Femur (tissue), 1 donor: ENCODE results near the gene DNM1.

ENCODE experiments used
- DNase-seq: peaks from one replicate; pipeline ENCODE4 v3.0.0-alpha.2; 2017

The DNM1 gene

GRCh38 chr9:128203024-128203706 is at the start of gene DNM1:
Gene DNM1 (plus strand): TSS chr9:128203379. CDS start chr9:128203471, 92 bp downstream.
- DNase-seq: peak; percentile 75

GRCh38 chr9:128153947-128154695 is 49.1 kb upstream of the DNM1 start:
- DNase-seq: no peak

DNA sequence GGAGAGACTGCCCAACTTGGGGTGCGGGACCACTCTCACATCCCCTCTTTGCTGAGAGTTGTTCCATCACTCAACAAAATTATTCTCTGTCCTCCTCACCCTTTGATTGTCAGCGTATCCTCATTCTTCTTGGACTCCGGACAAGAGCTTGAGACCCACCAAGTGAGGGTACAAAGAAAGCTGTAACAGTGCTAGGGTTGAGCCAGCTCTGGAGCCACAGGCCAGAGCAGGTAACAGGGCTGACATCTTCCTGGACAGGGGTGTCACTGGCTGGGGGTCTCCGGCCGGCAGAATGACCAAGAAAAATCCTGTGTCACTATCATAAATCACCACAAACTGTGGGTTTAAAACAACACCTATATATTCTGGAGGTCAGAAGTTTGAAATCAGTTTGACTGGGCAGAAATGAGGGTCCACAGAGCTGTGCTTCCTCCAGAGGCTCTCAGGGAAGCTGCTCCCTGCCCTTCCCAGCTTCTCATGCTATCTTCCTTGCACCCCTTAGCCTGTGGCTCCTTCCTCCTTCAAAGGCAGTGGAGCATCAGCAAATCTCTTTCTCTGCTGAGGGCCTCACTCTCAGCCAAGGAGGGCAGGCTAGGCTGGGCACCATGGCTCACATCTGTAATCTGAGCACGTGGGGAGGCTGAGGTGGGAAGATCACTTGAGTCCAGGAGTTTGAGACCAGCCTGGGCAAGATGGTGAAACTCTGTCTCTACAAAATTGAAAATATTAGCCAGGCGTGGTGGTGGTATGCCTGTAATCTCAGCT is 47.3 kb upstream of the DNM1 start:
- DNase-seq: no peak

- no peak for DNase-seq
Observed at GRCh38 chr9:128159522-128159783, 43.7 kb upstream of the DNM1 start.

DNA sequence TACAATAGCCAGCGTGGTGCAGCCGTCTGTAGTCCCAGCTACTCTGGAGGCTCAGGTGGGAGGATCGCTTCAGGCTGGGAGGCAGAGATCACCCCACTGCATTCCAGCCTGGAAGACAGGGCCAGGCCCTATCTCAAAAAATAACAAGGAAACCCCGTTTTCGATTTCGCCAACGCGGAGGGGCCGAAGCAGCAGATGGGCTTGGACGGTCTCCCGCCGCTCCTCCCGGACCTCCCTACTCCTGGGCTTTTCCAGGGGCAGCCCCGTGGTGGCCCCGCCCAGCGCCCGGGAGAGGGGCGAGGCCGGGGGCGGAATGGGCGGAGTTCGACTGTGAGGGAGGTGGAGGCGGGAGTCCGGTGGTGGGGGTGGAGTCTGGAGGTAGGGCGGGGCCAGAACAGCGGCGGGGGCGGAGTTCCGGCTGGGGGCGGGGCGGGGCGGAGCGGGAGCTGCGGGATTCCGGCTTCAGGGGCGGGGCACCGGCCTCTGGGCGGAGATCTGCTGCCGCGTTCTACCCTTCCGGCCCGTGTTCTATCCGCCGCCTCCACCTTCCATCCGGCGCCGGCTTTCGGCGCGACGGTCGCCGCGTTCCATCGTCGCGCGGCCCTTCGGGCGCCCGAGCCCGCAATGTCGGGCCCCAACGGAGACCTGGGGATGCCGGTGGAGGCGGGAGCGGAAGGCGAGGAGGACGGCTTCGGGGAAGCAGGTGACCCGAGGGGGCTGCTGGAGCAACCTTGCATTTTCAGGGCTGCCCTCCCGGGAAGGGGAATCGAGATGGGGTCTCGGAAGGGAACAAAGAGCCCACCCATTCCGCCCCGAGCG is 43.2 kb upstream of the DNM1 start, which contains the start of gene BBLN:
Gene BBLN (plus strand): TSS at position 482 of the 819 bp plus-strand sequence. CDS start 143 bp downstream, at position 625.
- DNase-seq: peak; percentile 98

GRCh38 chr9:128160603-128160987 is 42.6 kb upstream of the DNM1 start:
- no peak for DNase-seq

GRCh38 chr9:128161215-128161902 is 41.8 kb upstream of the DNM1 start:
- no peak for DNase-seq

DNA sequence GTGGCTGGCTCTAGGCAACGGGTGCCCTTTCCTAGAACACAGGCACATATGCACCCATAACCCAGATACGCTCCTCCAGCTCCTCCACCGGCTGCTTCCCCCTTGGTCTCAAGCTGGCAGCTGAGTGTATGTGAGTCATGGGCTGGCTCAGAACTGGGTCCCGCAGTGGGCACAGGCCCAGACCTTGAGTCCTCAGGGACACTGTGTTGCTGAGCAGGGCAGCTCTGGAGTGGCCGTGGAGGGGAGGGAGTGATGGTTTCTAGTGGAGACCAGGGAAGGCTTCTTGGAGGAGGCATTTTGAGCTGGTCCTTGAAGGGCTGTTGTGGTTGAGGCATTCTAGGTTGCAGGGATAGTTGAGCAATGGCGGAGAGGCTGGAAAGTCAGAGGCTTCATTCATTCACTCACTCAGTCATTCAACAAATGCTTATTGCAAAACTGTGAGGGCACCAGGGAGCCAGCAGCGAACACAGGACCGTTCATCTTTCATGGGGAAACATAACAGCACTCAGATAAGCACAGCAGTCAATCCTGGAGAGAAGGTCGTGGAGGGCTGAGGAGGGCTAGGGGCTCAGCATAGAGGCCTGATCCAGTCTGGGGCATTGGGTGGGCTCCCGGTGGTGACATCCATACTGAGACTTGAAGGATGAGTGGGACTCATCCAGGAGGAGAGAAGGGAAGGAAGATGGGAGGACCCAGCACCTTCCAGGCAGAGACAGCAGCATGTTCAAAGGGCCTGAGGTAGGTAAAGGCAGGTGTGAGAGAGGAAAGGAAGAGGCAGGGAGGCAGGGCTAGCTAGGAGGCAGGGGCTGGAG is 40.8 kb upstream of the DNM1 start:
- no peak for DNase-seq

GRCh38 chr9:128163027-128163515 is 40.1 kb upstream of the DNM1 start:
- no peak for DNase-seq

DNA sequence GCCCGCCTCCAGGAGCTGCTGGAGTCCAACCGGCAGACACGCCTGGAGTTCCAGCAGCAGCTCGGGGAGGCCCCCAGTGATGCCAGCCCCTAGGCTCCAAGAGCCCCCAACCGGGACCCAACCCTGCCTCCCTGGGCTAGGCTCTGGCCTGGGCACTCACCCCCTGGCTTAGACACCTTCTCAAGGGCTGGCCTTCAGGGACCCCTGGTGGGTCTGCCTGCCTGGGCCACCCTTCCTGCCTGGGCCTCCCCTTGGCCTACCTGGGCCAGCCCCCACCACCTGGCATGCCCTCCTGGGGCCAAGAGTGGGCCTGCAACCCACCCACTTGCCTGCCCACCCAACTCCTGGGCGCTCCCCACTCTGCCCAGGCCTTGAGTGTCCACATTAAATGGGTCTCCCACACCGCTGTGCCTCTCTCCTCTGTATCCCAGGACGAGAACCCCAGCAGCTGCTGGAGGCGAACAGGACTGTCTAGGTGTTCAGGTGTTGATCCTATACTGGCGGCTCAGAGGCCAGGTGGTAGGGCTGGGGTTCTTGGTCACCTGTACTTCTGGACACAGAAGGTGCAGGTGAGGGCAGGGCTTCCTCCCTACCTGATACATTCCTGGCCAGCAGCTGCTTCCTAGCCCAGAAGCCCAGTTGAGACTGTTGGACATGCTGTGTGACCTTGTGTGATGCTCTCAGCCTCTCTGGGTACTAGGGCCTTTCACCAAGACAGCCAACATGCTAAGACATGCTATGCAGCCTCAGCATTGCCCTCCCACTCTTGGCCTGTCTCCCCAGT is 39.5 kb upstream of the DNM1 start:
- DNase-seq: no peak

DNA sequence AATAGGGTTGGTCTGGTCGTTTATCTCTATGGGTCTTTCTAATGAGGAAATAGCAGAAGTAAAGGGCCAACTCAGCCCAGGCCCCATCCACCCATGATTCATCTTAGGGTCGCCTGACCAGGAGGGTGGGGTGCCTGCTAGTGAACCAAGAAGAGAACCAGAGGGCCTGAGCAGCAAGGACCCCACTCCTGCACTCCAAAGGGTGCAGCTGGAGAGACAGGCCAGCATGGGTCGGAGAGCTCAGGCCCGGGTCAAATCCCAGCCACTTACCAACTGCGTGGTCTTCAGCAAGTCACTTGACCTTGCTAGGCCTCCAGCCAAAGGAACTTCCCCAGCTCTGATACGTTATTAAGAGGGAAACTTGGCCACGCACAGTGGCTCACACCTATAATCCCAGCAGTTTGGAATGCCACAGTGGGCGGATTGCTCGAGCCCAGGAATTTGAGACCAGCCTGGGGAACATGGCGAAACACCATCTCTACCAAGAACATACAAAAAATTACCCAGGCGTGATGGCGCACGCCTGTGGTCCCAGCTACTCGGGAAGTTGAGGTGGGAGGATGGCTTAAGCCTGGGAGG is 38.8 kb upstream of the DNM1 start:
- DNase-seq: no peak

- no peak for DNase-seq
Observed at GRCh38 chr9:128166169-128166568, 37.0 kb upstream of the DNM1 start.

- DNase-seq: no peak
Observed at GRCh38 chr9:128167209-128167608, 36.0 kb upstream of the DNM1 start.

DNA sequence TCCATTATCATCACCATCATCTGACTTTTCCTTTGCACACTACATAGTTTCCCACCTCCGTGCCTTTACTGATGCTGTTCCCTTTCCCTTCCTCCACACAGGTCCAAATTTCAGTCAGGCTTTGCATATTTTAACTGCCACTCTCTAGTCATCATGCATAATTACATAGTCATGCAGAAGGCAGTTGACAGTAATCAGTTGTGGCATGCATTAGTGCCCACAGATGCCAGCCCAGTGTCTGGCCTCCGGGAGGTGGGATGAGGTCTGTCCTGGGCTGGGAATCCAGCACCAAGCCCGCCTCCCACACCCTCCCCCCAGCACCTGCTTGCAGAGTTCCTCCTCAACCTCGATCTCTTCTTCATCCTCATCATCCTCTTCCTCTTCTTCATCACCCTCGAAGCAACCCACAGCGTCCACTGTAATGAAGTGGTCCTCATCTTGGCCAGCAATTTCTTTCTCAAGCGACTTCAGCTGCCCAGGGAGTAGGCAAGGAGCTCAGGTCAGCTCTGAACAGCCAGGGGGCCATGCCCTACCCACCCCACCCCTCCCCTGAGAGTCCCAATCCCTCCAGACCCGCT is 34.4 kb upstream of the DNM1 start:
- DNase-seq: no peak

DNA sequence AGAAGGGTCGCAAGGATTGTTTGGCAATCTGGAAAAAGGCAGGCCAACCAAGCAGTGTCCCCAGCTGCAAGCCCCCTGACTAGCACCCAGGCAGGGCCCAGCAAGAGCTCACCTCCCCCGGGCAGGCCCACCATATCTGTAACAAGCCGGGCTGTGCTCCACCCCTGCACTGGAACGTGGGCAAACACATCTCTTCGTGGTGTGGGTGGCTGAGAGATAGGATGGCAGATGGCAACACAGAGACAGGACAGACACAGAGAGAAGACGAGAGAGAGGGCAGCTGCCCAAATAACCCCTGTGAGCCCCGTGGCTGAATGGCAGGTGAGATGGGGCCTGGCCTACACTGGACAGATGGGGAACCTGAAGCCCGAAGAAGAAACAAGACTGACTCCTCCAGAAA is 33.7 kb upstream of the DNM1 start:
- DNase-seq: no peak

GRCh38 chr9:128169925-128170324 is 33.3 kb upstream of the DNM1 start:
- DNase-seq: no peak

DNA sequence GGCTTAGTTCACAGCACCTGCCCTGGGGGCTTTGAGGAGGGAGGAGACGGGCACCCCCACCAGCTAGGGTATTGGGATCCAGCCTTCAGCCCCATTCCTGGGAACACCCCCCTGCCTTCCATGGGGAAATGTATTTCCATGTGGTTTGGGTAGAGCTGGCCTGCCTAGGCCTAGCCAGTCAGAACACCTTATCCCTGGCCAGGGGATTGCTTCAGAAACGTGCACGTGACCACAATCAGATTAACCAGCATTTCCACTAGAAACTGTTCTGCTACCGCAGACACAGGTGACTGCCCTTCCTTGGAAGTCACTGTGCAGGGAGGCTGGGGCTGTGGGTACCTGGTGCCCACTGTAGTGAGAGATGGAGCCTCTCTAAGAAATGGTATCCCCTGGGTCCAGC is 29.1 kb upstream of the DNM1 start:
- no peak for DNase-seq

DNA sequence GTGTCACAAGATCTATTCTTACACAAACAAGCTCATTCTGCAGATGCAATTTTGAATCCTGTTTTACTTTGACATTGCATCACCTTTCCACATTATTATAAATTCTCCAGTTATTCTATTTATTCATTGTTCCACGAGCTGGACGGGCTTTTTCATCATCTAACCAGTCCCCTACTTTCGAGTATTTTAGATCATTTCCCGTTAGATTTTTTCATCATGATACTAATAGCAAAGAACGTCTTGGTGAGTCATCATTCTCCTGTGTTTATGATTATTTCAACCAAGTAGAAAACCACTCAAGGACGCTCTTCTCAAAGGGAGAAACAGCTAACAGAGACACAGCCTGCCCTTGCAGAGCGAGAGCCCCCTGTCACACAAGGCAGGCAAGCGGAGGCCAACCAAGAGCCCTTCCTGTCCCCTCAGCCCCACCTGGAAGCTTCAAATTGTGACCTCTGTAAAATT is 28.0 kb upstream of the DNM1 start:
- DNase-seq: no peak

DNA sequence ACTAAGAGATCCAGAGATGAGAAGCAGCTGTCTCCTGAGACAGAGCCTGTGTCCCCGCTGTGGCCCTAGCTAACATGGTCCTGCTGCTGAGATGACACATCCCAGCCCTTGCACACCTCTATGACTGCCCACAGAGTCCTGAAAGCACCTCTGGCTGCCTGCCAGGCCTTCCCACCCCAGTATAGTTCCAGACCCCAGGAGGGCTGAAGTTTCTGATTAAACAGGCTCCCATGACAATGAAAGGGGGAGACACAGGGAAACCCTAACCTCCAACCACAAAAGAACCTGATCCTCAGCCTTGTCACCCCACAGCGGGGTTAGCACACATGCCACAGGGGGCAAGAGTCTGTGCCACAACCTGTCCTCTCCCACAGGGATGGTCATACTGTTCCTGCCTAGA is 27.5 kb upstream of the DNM1 start:
- no peak for DNase-seq
